OCI-LY3 (cell line): Measurements from ENCODE around the gene PEPD.

Experiments used
- H2AFZ ChIP-seq: fragments of 200-600, 300-600 bp; shearing (Covaris generic); 2 replicates; pipeline ENCODE4 v1.6.0; 2014; ENCODE audit warnings: antibody characterized with exemption, low read depth, low read length
- H3K27ac ChIP-seq: fragments of 200-600, 300-600 bp; sonication (generic); 2 replicates; pipeline ENCODE4 v1.5.1; 2014; ENCODE audit warnings: mild to moderate bottlenecking, low read length, moderate library complexity, mixed read lengths
- H3K27me3 ChIP-seq: fragments of 200-600, 300-600 bp; sonication (generic); 2 replicates; pipeline ENCODE4 v1.6.1; 2014; ENCODE audit warnings: low read depth, low read length, mixed read lengths
- H3K36me3 ChIP-seq: fragments of 200-600, 300-600 bp; sonication (generic); replicated peaks from 2 replicates; pipeline ENCODE3; 2014; ENCODE audit warnings: low read depth, low read length, mixed read lengths
- H3K4me1 ChIP-seq: fragments of 300-600, 200-600 bp; sonication (generic); 2 replicates; pipeline ENCODE4 v1.6.1; 2014; ENCODE audit warnings: low read length, mixed read lengths
- H3K4me2 ChIP-seq: fragments of 200-600, 300-600 bp; sonication (generic); 2 replicates; pipeline ENCODE4 v1.6.1; 2014; ENCODE audit warnings: low read length, mixed read lengths
- H3K4me3 ChIP-seq: fragments of 300-600, 200-600 bp; sonication (generic); 2 replicates; pipeline ENCODE4 v1.5.1; 2014; ENCODE audit warnings: antibody characterized with exemption, mild to moderate bottlenecking, low read length, moderate library complexity
- H3K79me2 ChIP-seq: fragments of 300-600, 200-600 bp; shearing (Covaris generic); 2 replicates; pipeline ENCODE4 v1.6.1; 2014; ENCODE audit warnings: mild to moderate bottlenecking, low read length, mixed read lengths
- H3K9ac ChIP-seq: fragments of 300-600, 200-600 bp; shearing (Covaris generic); 2 replicates; pipeline ENCODE4 v1.6.0; 2014; ENCODE audit warnings: mild to moderate bottlenecking, low read length, moderate library complexity
- H3K9me3 ChIP-seq: fragments of 200-600, 300-600 bp; shearing (Covaris generic); 2 replicates; pipeline ENCODE4 v1.6.1; 2014; ENCODE audit warnings: low read length, mixed read lengths; ENCODE audit not compliant: insufficient read depth
- H4K20me1 ChIP-seq: fragments of 200-600, 300-600 bp; sonication (generic); 2 replicates; pipeline ENCODE4 v1.6.1; 2016; ENCODE audit warnings: low read length, mixed read lengths; ENCODE audit not compliant: insufficient read depth
- EZH2phosphoT487 ChIP-seq: fragments of 200-600 bp; shearing (Covaris generic); IDR thresholded peaks from 2 replicates; pipeline ENCODE4 v1.6.1; 2018; ENCODE audit warnings: antibody characterized with exemption, mixed run types, low read depth
- TF ChIP-seq, protein P1 (sequence below): fragments of 200-600, 300-600 bp; sonication (generic); IDR thresholded peaks from 2 replicates; pipeline ENCODE4 v1.5.1; 2014; ENCODE audit warnings: antibody characterized with exemption, low read length, low read depth

The PEPD gene

DNA sequence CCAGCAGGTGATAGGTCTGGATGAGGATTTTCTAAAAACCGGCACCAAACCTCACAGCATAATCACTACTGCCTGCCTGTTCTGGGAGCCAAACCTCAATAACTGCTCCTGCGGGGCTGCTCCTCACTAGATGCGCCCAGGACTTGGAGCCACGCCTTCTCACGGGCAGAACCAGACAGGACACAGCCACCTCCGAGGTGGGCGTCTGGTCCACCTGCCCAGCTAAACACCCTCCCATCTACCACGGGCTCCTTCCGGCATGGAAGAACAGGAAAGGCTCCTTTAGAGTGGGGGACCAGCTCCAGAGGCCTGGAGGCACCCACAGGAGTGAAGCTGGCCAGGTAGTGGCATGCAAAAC lies 73.5 kb downstream of the PEPD start:
- Histone ChIP-seq H3K79me2 (no peaks in the 10 kb centered on the region), H3K27ac (no peak overlapping the region), H2AFZ (no peak overlapping the region), H3K4me3 (no peak overlapping the region), H3K9ac (no peak overlapping the region), H4K20me1 (no peaks in the 10 kb centered on the region), H3K36me3 (no peaks in the 10 kb centered on the region), H3K4me1 (no peaks in the 10 kb centered on the region), H3K9me3 (no peaks in the 10 kb centered on the region), H3K4me2 (no peak overlapping the region), H3K27me3 (no peaks in the 10 kb centered on the region)
- TF ChIP-seq EZH2phosphoT487: no peak
- TF ChIP-seq, protein P1, sequence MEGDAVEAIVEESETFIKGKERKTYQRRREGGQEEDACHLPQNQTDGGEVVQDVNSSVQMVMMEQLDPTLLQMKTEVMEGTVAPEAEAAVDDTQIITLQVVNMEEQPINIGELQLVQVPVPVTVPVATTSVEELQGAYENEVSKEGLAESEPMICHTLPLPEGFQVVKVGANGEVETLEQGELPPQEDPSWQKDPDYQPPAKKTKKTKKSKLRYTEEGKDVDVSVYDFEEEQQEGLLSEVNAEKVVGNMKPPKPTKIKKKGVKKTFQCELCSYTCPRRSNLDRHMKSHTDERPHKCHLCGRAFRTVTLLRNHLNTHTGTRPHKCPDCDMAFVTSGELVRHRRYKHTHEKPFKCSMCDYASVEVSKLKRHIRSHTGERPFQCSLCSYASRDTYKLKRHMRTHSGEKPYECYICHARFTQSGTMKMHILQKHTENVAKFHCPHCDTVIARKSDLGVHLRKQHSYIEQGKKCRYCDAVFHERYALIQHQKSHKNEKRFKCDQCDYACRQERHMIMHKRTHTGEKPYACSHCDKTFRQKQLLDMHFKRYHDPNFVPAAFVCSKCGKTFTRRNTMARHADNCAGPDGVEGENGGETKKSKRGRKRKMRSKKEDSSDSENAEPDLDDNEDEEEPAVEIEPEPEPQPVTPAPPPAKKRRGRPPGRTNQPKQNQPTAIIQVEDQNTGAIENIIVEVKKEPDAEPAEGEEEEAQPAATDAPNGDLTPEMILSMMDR: no peak

DNA sequence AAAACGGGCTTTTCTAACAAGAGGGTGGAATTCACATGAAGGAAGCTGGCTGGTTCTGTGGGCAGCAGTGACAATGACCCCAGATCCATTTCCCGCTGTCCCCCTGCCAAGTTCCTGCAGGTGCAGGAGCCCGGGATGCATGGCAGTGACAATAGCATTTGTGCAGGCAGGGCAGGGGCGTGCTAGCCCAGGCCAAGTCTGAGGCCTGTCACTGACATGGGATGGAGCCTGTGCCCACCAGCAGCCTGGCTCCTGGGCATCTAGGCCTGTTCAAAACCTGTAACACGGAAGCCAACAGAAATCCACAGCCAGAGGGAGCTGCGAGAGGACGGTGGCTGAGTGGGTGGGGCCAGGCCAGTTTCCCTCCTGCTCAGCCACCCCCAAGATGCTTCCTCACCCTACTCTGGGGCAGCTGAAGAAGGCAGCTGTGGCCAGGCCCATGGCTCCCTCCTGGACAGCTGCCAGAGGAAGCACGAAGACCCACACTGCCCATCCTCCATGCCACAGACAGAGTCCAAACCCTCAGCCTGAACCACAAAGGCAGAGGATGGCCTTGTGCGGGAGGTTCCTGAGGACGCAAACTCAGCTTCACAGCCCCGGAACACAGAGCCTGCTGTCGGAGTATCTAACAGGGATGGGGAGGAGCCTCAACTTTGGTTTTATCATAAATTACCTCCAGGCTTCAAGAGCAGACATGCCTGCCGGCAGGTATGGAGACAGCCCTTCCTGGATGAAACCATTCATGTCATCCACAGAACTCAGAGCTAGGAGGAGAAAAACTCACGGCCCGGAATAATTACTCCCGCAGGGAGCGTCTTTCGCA lies 74.0 kb downstream of the PEPD start:
- H3K9ac ChIP-seq: no peak overlapping the region
- H3K27me3 ChIP-seq: no peaks in the 10 kb centered on the region
- H3K27ac ChIP-seq: no peak overlapping the region
- no peaks in the 10 kb centered on the region for H3K36me3 ChIP-seq
- H3K4me1 ChIP-seq: no peaks in the 10 kb centered on the region
- TF ChIP-seq, protein P1: no peak
- no peak for TF ChIP-seq EZH2phosphoT487
- no peaks in the 10 kb centered on the region for H3K9me3 ChIP-seq
- H3K79me2 ChIP-seq: no peaks in the 10 kb centered on the region
- no peak overlapping the region for H3K4me3 ChIP-seq
- H2AFZ ChIP-seq: no peak overlapping the region
- H4K20me1 ChIP-seq: no peaks in the 10 kb centered on the region
- H3K4me2 ChIP-seq: no peak overlapping the region

DNA sequence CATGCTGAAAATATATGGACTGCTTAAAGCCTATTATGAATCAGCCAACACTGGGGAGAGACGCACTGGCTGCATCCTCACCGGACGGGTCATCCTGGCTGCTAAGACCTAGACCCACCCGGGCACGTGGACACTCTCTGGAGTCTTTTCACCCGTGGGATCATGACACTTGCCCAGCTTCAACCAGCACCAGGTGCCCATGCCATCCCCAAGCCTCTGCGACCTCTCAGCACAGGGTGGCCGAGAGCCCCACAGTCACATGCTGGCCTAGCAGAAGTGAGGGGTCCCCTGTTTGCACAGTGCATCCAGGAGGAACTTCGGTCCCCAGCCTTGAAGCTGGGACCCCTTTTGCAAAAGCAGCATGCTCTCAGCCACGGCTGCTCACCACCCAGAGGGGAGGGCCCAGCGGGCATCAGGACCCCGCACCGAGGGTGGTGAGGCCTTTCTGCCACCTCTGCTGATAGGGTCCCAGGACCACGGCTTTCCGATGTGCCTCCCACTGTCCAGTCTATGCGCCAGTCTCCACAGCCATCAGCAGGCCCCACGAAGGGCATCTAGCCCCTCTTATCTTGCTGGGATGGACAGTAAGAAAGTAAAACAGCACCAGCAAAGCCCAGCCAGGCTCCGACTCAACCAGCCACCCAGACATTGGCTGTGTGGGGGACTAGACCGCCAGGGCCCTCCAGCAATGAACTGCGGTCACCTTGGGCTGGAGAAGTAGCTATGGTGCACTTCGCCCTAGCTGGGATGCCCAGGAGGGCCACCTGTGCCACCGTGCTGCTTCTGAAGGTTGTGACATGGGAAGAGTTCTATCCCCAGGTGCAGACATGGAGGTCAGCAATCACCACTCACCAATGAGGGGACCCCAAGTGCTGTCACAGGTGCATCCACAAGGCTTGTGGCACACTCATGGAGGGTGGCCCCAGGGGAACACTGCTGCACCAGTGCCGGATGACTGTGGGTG lies 75.0 kb downstream of the PEPD start:
- H3K4me1 ChIP-seq: no peaks in the 10 kb centered on the region
- H3K79me2 ChIP-seq: no peaks in the 10 kb centered on the region
- H4K20me1 ChIP-seq: no peaks in the 10 kb centered on the region
- TF ChIP-seq EZH2phosphoT487: no peak
- TF ChIP-seq, protein P1: no peak
- no peak overlapping the region for H3K4me2 ChIP-seq
- no peak overlapping the region for H3K27ac ChIP-seq
- H3K36me3 ChIP-seq: no peaks in the 10 kb centered on the region
- no peak overlapping the region for H3K4me3 ChIP-seq
- H3K9ac ChIP-seq: no peak overlapping the region
- H3K27me3 ChIP-seq: no peaks in the 10 kb centered on the region
- H2AFZ ChIP-seq: no peak overlapping the region
- H3K9me3 ChIP-seq: no peaks in the 10 kb centered on the region
